Measurements from ENCODE around the gene EIF6.
"Not testable (repeated sequence)": the region's sequence is repeated elsewhere in the genome, so short reads cannot be mapped to it uniquely, and the experiment has no call there.

EIF6 gene

GRCh38 chr20:35277531-35278395, 6.8 kb downstream of the EIF6 start, which contains the start of gene MMP24OS:
MMP24OS (minus strand) TSS chr20:35278122; CDS start chr20:35277929, 193 bp downstream.
- DNase-seq (ENCODE audit: low spot score) = peak; percentile 94

GRCh38 chr20:35277127-35277526, 7.4 kb downstream of the EIF6 start:
- DNase-seq (ENCODE audit: low spot score) = no peak

DNA sequence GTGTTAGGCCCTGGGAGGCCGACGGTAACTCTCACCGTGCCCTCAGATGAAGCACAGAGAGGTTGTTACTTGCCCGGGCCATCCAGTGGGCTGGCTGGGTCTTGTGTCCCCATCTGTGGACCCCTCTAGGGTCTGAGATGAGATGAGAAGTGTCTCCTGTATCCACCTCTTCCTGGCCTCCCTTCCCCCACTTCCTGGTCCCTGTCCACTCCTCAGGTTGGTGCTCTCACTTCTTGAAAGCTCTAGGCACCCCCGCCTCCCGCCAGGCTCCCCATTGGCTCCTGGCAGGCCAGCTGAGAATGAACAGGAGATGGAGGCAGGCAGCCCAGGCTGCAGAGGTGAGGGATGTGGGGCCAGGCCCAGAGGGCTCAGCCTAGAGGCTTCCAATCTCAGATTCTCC, 8.2 kb downstream of the EIF6 start:
- DNase-seq (ENCODE audit: low spot score) = no peak

- DNase-seq (ENCODE audit: low spot score) = no peak
Measured at GRCh38 chr20:35275741-35276251, 8.8 kb downstream of the EIF6 start.

DNA sequence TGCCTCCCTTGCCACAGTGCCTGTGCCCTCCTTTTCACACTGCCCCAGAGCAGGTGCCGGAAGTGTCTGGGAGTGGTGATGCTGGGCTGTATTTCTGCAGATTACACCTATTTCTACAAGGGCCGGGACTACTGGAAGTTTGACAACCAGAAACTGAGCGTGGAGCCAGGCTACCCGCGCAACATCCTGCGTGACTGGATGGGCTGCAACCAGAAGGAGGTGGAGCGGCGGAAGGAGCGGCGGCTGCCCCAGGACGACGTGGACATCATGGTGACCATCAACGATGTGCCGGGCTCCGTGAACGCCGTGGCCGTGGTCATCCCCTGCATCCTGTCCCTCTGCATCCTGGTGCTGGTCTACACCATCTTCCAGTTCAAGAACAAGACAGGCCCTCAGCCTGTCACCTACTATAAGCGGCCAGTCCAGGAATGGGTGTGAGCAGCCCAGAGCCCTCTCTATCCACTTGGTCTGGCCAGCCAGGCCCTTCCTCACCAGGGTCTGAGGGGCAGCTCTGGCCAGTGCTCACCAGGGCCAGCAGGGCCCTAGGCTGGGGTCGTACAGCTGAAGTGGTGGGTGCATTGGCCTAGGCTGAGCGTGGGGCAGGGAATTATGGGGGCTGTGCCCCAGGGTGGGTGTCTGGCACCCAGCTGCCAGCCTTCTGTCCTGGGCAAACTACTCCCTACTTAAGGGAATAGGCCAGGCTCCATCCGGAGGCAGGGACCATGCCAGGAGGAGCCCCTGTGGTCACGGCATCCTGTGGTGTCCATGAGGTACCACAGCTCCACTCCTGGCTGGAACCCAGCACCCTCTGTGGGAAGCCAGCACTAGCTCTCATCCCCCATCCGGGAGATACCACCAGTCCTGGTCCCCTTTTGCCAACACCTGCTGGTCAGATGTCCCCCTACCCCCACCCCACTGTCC, 10.1 kb downstream of the EIF6 start:
- DNase-seq (ENCODE audit: low spot score) = no peak

DNA sequence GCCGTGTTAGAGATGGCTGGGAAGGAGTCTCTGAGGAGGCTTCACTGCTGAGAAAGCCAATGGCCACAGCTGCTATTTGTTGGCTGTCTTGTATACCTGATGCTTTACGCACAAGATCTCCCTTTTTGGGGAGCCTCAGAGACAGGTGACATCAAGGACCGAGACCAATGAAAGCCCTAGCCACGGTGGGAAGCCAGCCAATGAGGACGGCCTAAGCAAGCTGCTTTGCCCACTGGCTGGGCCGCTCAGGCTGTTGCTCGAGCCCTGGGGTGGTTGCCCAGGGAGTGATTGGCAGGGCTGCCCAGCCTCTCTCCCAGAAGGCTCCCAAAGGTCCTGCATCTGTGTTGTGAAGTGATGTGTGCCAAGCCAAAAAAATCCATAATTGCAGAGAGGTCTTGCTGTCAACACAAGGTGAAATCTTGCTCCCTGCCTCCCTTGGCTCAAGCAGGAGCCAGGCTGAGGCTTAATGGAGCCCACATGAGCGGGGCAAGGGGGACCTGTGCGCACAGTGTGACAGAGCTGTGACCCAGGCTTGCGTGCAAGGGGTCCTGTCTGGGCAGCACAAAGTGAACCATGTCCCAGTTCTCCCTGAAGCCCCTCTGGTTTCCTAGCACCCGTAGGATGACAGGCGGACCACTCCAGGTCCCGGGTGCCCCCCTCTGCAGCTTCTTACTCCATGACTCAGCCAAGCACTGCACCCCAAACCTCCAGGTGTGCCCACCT, 11.0 kb downstream of the EIF6 start:
- peak; percentile 75 for DNase-seq (ENCODE audit: low spot score)

- DNase-seq (ENCODE audit: low spot score) = no peak
Measured at GRCh38 chr20:35271904-35272303, 12.7 kb downstream of the EIF6 start.

GRCh38 chr20:35271073-35271882, 13.3 kb downstream of the EIF6 start:
- DNase-seq (ENCODE audit: low spot score) = no peak

DNA sequence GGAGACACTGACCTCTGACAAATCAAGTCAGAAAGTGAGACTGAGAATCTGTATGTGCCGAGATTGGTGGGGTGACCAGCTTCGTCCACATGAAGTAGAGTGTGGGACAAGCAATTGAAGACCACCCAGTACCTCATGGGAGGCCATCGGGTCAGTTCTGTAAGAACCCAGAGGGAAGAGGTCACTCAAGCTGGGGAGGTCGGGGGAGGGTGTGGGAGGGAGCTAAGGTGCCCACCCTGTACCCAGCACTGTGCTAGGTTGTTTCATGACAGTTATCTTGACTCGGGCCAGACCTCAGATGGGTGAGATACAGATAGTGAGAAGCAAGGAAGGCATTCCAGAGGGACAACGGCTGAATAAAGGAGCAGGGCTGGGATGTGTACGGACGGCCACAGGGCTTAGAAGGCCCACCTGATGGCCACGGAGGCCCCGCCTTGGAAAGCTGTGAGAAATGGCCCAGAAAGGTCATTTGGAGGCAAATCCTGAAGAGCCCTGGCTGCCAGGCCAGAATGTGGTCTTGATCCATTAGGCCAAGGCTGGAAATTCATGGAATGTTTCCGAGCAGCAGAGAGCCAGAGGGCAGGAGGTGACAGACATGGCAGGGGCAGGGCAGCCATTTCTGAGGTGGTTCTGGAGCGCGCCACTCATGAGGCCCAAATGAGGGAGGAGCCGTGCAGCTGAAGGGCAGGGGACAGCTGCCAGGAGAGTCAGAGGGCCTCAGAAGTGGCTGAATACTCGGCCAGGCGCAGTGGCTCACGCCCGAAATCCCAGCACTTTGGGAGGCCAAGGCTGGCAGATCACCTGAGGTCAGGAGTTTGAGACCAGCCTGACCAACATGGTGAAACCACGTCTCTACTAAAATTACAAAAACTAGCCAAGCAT, 14.3 kb downstream of the EIF6 start:
- no peak for DNase-seq (ENCODE audit: low spot score)

DNA sequence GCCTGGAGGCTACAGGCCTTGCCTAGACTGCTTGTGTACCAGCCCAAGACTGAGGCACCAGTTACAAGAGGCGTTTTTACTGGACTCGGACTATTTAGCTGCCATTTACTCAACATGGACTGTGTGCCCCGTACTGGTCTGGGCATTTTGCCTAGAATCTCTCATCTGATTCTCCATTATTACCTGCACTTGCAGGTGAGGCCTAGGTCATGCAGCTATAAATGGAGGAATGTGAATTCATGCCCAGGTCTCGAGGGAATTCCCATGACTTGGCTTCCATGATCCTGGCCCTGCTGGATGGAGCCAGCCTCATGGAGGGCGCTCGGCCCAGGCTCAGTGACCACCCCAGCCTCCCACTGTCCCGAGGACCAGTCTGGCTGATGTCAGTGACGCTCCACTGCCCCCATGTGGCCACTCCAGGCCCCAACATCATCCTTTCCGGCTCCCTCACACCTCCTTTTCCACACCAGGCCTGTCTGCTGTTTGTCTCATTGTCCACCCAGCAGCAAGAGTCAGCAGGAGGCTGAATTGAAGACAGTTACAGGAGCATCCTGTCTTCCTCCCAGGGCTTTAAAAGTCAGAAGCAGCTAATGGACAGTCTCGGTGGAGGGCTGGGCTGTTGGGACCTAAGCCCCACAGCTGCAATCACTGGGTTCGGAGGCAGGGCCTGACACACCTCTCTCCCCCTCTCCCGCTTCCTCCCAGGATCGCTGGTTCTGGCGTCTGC, 15.4 kb downstream of the EIF6 start:
- DNase-seq (ENCODE audit: low spot score) = peak; percentile 65

DNA sequence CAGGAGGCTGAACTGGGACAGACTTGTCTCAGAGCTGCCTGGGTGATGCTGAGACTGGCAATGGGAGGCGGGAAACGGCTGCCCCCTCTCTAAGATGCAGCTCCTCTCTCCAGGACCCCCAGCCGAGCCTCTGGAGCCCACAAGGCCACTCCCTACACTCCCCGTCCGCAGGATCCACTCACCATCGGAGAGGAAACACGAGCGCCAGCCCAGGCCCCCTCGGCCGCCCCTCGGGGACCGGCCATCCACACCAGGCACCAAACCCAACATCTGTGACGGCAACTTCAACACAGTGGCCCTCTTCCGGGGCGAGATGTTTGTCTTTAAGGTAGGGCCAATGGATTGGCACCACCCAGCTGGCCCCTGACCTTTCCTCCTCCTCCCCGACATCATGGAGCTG, 17.5 kb downstream of the EIF6 start:
- DNase-seq (ENCODE audit: low spot score) = no peak

- DNase-seq (ENCODE audit: low spot score) = no peak
Measured at GRCh38 chr20:35264755-35265154, 19.8 kb downstream of the EIF6 start.

- no peak for DNase-seq (ENCODE audit: low spot score)
Measured at GRCh38 chr20:35263532-35264341, 20.8 kb downstream of the EIF6 start.

- DNase-seq (ENCODE audit: low spot score) = not testable (repeated sequence)
Measured at GRCh38 chr20:35262731-35263531, 21.6 kb downstream of the EIF6 start.

DNA sequence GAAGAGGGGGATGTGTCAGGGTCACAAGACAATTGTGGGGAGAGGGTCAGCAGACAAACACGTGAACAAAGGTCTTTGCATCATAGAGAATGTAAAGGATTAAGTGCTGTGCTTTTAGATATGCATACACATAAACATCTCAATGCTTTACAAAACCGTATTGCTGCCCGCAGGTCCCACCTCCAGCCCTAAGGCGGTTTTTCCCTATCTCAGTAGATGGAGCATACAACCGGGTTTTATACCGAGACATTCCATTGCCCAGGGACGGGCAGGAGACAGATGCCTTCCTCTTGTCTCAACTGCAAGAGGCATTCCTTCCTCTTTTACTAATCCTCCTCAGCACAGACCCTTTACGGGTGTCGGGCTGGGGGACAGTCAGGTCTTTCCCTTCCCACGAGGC, 22.3 kb downstream of the EIF6 start:
- not testable (repeated sequence) for DNase-seq (ENCODE audit: low spot score)

GRCh38 chr20:35260426-35260825, 24.1 kb downstream of the EIF6 start:
- no peak for DNase-seq (ENCODE audit: low spot score)

DNA sequence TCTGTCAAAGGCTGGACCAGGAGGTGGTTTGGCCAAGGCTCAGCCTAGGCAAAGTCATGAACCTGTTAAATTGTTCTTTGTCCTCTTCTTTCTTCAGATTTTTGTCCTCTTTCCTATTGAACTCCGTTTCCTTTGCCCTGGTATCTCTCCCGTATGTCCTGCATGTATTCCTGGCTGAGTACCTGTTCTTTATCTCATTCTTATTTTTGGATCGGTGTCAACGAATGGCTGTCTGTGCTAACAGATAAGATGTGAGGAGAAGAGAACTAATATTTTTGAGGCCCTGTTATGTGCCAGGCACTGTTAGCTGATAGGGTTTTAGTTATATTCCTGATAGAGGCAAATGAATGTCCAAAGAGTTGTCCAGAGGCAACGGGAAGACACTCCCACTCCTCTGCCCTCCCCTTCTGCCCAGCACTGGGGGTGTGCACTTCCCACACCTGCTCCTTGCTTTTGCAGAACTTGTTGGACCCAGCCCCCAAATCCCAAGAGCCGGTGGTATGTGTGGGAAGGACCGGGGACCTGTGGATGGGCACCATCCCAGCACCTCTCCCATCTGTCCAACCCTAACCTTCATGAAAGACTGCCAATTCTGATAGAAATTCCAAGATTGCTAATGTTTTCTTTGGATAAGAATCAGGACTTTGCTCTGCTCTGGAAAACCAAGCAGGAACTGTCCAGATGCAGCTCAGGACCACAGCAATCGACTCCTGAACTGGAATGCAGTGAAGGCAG, 27.2 kb downstream of the EIF6 start:
- DNase-seq (ENCODE audit: low spot score) = no peak

All from Ammon's horn (tissue), 1 donor.